Lung (tissue), 12 donors: ENCODE measurements around the gene CLTA. TPM values are rescaled to one million over a fixed set of nuclear protein-coding genes. Genes with fewer than 3 reads are reported as not detected.

Source experiments
- ATAC-seq: fragments of 200-7000 bp; cut with Tn5 transposase; one replicate; pipeline ENCODE4 v1.9.1; 2020; ENCODE audit warnings: moderate number of reproducible peaks; ENCODE audit not compliant: insufficient read depth, low FRiP score
- DNase-seq, 3 donors: peaks; one replicate each; pipeline ENCODE4 v3.0.0-alpha.2; 2013 to 2017
- H3K27ac ChIP-seq, 2 donors: one replicate each; pipeline ENCODE4 v1.5.1; 2013; ENCODE audit warnings: mild to moderate bottlenecking in 2 of 2, moderate library complexity in 2 of 2, control low read depth in 1 of 2, inconsistent platforms in 1 of 2, low read depth in 1 of 2, low read length in 1 of 2
- H3K27me3 ChIP-seq, 3 donors: one replicate each; pipeline ENCODE4 v1.5.1; 2013; ENCODE audit warnings: low read length in 2 of 3; ENCODE audit not compliant: control insufficient read depth in 3 of 3, insufficient read depth in 3 of 3
- H3K36me3 ChIP-seq, 4 donors: one replicate each; pipeline ENCODE4 v1.5.1; 2013; ENCODE audit warnings: low read length in 4 of 4, mild to moderate bottlenecking in 1 of 4, moderate library complexity in 1 of 4; ENCODE audit not compliant: control insufficient read depth in 4 of 4, insufficient read depth in 4 of 4
- H3K4me1 ChIP-seq, 5 donors: one replicate each; pipeline ENCODE4 v1.5.1; 2013; ENCODE audit warnings: low read length in 5 of 5, mild to moderate bottlenecking in 2 of 5, moderate library complexity in 1 of 5; ENCODE audit not compliant: control insufficient read depth in 5 of 5, insufficient read depth in 5 of 5
- H3K4me3 ChIP-seq: one replicate; pipeline ENCODE4 v1.5.1; 2013; ENCODE audit warnings: mild to moderate bottlenecking, control low read depth, moderate library complexity
- H3K9ac ChIP-seq, 2 donors: one replicate each; pipeline ENCODE4 v1.5.1; 2013; ENCODE audit warnings: low read length in 2 of 2, control low read depth in 1 of 2; ENCODE audit not compliant: insufficient read depth in 1 of 2
- H3K9me3 ChIP-seq, 4 donors: one replicate each; pipeline ENCODE4 v1.5.1; 2013; ENCODE audit warnings: low read length in 3 of 4, mild to moderate bottlenecking in 1 of 4, moderate library complexity in 1 of 4; ENCODE audit not compliant: control insufficient read depth in 4 of 4, insufficient read depth in 3 of 4
- WGBS, 2 donors: extraction: QIAGEN DNeasy Blood & Tissue Kit; methylation state at CpG; one replicate each; pipeline ENCODE4 v1.1.7; 2013; 5-methylcytosine and 5-hydroxymethylcytosine counted together
- polyA plus RNA-seq, 2 donors: library from polyadenylated mRNA; stranded (reverse); fragments of 200-250 nt; gene quantifications; one replicate each; pipeline ENCODE4 v1.2.1, GENCODE V29; 2013
- total RNA-seq, 2 donors: library from RNA; depleted of rRNA in 1 of 2; stranded (reverse); fragments of >200 nt in 1 of 2; gene quantifications; one replicate each; pipeline ENCODE4 v1.2.1, GENCODE V29; 2014 to 2021
- TF ChIP-seq, protein P1 (sequence below): IDR thresholded peaks from 2 replicates; pipeline ENCODE4 v1.5.1; 2012; ENCODE audit warnings: mild to moderate bottlenecking; ENCODE audit errors: control extremely low read depth, extremely low read depth
- donor health status: control.
- donor health status: control.
- donor health status: Bipolar disorder and iron deficiency.
- donor health status: healthy.
- donor health status: DM: yes; HTN: yes; CAD: no.

CLTA gene
- total and polyA plus RNA-seq, 4 donors, result 143 to 269 (median 170) TPM

DNA sequence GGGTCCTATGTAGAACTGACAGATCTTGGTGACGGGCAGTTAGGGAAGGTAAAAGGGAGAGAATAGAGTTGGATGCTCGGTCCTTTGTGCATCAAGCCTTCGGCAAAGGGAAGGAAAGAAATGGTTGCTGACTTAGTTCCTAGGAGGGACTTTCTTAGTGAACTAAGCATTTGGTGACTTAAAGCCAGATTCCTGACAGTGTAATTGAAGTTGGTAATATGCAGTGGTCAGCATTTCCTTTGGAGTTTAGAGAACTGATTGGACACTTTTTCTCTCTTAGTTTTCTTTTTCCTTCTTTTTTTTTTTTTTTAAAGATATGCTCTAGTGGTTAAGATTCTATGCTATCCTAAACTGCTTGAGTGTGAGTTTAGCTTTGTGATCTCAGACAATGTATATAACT lies 2.3 kb downstream of the CLTA start:
- peaks cover 0 to 2% (median 0%) of the 10 kb centered on the region in 3 donors for H3K27me3 ChIP-seq
- H3K9ac ChIP-seq, result peak overlapping the region; percentile 29 to 73
- H3K4me1 ChIP-seq, result peaks cover 7 to 39% (median 20%) of the 10 kb centered on the region in 5 donors
- WGBS, 2 donors, result 66 to 69% methylated on average over 3 of the region's 3 CpGs
- TF ChIP-seq, protein P1, sequence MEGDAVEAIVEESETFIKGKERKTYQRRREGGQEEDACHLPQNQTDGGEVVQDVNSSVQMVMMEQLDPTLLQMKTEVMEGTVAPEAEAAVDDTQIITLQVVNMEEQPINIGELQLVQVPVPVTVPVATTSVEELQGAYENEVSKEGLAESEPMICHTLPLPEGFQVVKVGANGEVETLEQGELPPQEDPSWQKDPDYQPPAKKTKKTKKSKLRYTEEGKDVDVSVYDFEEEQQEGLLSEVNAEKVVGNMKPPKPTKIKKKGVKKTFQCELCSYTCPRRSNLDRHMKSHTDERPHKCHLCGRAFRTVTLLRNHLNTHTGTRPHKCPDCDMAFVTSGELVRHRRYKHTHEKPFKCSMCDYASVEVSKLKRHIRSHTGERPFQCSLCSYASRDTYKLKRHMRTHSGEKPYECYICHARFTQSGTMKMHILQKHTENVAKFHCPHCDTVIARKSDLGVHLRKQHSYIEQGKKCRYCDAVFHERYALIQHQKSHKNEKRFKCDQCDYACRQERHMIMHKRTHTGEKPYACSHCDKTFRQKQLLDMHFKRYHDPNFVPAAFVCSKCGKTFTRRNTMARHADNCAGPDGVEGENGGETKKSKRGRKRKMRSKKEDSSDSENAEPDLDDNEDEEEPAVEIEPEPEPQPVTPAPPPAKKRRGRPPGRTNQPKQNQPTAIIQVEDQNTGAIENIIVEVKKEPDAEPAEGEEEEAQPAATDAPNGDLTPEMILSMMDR, result no peak
- peaks cover 0 to 5% (median 1%) of the 10 kb centered on the region in 4 donors for H3K36me3 ChIP-seq
- ATAC-seq, result no peak
- no peak overlapping the region for H3K4me3 ChIP-seq
- DNase-seq, result peak in 1 of 3 donors; percentile 19
- H3K9me3 ChIP-seq, result no peaks in the 10 kb centered on the region
- no peak overlapping the region for H3K27ac ChIP-seq

DNA sequence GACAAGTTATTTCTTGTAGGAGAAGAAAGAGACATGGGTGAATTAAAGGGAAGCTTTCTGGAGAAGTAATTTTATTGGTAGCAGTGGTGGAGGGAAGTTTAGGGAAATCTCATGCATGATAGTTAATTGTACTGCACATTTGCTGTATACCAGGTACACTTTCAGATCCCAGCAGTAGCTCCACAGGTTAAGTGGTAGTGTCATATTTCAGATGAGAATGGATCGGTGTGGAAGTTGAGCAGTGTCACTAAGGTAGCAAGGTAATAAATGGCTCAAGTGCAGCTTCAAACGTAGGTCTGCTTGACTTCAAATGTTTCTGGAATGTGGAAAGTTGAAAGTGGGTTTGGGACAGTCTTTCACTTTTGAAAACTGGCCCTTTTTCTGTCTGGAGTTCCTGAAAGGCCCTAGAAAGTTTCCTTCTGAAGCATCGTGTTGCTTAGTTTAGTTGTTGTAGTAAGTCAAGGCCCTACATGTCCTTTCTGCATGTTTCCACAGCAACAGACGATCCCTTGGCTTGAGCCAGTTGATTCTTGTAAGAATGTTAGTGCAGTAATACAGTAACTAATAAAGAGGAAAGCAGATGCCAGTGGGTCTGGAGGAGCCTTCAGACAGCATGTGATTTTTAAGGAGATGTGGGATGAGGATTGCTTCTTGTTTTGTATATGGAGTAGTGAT lies 3.7 kb downstream of the CLTA start:
- Histone ChIP-seq H3K36me3 (peaks cover 4 to 14% (median 7%) of the 10 kb centered on the region in 4 donors), H3K4me1 (peaks cover 7 to 39% (median 20%) of the 10 kb centered on the region in 5 donors), H3K9ac (peak overlapping the region in 1 of 2 donors; percentile 16), H3K27ac (peak overlapping the region in 1 of 2 donors; percentile 6), H3K4me3 (no peak overlapping the region), H3K27me3 (no peaks in the 10 kb centered on the region), H3K9me3 (no peaks in the 10 kb centered on the region)
- DNase-seq (peak; percentile 24 to 58 (median 40)), ATAC-seq (no peak)
- TF ChIP-seq, protein P1, result no peak
- 48 to 67% methylated on average over 4 of the region's 4 CpGs for WGBS, 2 donors

DNA sequence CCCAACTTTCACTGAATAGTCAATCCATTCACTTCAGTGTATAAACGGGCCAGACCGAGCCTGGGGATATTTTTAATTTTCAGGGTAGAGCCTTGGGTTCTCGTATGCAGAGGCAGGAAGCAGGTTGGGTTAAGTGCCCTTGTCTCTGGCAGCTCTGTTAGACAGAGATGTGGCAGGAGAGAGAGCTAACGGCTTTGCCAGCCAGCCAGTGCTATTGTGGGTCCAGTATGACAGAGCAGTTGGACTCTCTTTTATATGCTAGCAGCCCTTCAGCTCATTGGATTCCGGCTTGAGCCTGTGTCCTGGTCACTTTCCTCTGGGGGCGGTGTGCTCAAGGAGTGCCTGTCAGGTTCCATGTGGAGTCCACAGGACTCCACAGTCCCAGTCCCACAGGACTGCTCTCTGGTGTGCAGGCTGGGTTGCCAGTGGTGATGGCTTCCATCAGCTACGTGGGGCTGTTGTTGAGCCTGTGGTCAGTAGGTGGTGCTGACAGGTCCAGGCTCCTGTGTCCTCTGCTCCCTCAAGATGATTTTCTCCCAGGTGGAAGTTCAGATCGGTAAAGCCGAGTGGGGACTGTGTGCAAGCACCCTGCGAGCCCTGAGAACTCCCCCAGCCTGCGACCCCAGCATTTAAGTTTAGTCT lies 14.3 kb downstream of the CLTA start:
- WGBS, 2 donors, result 87 to 88% methylated on average over 11 of the region's 11 CpGs
- DNase-seq, result no peak
- no peak overlapping the region for H3K9ac ChIP-seq
- H3K27me3 ChIP-seq, result no peaks in the 10 kb centered on the region
- H3K4me1 ChIP-seq, result peaks cover 0 to 15% (median 0%) of the 10 kb centered on the region in 5 donors
- no peaks in the 10 kb centered on the region for H3K9me3 ChIP-seq
- TF ChIP-seq, protein P1, result no peak
- no peak overlapping the region for H3K4me3 ChIP-seq
- no peak for ATAC-seq
- no peak overlapping the region for H3K27ac ChIP-seq
- H3K36me3 ChIP-seq, result peaks cover 46 to 65% (median 54%) of the 10 kb centered on the region in 4 donors
